Measurements from ENCODE around the gene NUDT13. TPM values are rescaled to one million over a fixed set of nuclear protein-coding genes. Genes with fewer than 3 reads are reported as not detected.

Gene NUDT13
- polyA plus RNA-seq, 2 of the 4 experiments (the other 2 are of a cell fraction), result 3.8 to 4.9 TPM

GRCh38 chr10:73131913-73132686 lies 21.8 kb downstream of the NUDT13 start:
- ChIA-PET POLR2A (no interaction called here), CTCF (no interaction called here)
- no peak for DNase-seq (ENCODE audit: low read depth in 1 of 2, low spot score in 1 of 2)
- Histone ChIP-seq H3K9me3 (no peaks in the 10 kb centered on the region), H3K4me1 (peaks cover 22% of the 10 kb centered on the region), H3K4me2 (no peak overlapping the region), H3K27ac (no peak overlapping the region), H3K4me3 (no peak overlapping the region)
- TF ChIP-seq TP53 (CRISPR knock-in tag; IDR thresholded peaks at IDR 0.05) (no peak), MAZ (IDR thresholded peaks at IDR 0.05; ENCODE audit: borderline replicate concordance, low read depth, low read length) (no peak), CTCF (IDR thresholded peaks at IDR 0.05) (no peak), PHF8 (IDR thresholded peaks at IDR 0.05; ENCODE audit: borderline replicate concordance, low read depth) (no peak), CEBPB (IDR thresholded peaks at IDR 0.05) (no peak)
- no peak for FAIRE-seq
- 95% methylated on average over 2 of the region's 2 CpGs for WGBS (ENCODE audit: missing lambda C conversion rate)
- ATAC-seq, result no peak

- no peak for DNase-seq (ENCODE audit: low read depth in 1 of 2, low spot score in 1 of 2)
- 95% methylated on average over 3 of the region's 3 CpGs for WGBS (ENCODE audit: missing lambda C conversion rate)
- Histone ChIP-seq H3K4me2 (no peak overlapping the region), H3K4me3 (no peak overlapping the region), H3K27ac (no peak overlapping the region), H3K4me1 (peaks cover 23% of the 10 kb centered on the region), H3K9me3 (no peaks in the 10 kb centered on the region)
- no peak for FAIRE-seq
- ChIA-PET CTCF (interaction anchor here (1.4 to 1.8 kb wide), 2 partner anchors 11 to 24 kb away, joined by 3 to 5 read pairs; no protein-coding TSS in a partner anchor), POLR2A (no interaction called here)
- TF ChIP-seq EP300 (IDR thresholded peaks at IDR 0.05), result no peak
- TF ChIP-seq, protein P1, sequence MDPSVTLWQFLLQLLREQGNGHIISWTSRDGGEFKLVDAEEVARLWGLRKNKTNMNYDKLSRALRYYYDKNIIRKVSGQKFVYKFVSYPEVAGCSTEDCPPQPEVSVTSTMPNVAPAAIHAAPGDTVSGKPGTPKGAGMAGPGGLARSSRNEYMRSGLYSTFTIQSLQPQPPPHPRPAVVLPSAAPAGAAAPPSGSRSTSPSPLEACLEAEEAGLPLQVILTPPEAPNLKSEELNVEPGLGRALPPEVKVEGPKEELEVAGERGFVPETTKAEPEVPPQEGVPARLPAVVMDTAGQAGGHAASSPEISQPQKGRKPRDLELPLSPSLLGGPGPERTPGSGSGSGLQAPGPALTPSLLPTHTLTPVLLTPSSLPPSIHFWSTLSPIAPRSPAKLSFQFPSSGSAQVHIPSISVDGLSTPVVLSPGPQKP (IDR thresholded peaks at IDR 0.05; ENCODE audit: low read depth, low read length), result no peak
- TF ChIP-seq CHD2 (IDR thresholded peaks at IDR 0.05; ENCODE audit: low read length, partially characterized antibody), result no peak
- TF ChIP-seq, protein P2, sequence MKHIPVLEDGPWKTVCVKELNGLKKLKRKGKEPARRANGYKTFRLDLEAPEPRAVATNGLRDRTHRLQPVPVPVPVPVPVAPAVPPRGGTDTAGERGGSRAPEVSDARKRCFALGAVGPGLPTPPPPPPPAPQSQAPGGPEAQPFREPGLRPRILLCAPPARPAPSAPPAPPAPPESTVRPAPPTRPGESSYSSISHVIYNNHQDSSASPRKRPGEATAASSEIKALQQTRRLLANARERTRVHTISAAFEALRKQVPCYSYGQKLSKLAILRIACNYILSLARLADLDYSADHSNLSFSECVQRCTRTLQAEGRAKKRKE (CRISPR knock-in tag; IDR thresholded peaks at IDR 0.05; ENCODE audit: low read depth), result no peak
- TF ChIP-seq NR3C1 (IDR thresholded peaks at IDR 0.05), result no peak
- no peak for TF ChIP-seq KDM1A (IDR thresholded peaks at IDR 0.05; ENCODE audit: low read depth)
- TF ChIP-seq NPAS2 (CRISPR knock-in tag; IDR thresholded peaks at IDR 0.05; ENCODE audit: borderline replicate concordance), result no peak
- ATAC-seq, result no peak
Measured at GRCh38 chr10:73134727-73135126, 24.5 kb downstream of the NUDT13 start.

- FAIRE-seq, result no peak
- Histone ChIP-seq H3K4me3 (no peak overlapping the region), H3K4me1 (peaks cover 18% of the 10 kb centered on the region), H3K27ac (no peak overlapping the region), H3K9me3 (no peaks in the 10 kb centered on the region), H3K4me2 (peak overlapping the region; percentile 2; the same call in 1 of the 3 replicates)
- ChIA-PET POLR2A (no interaction called here), CTCF (interaction anchor here (1.4 to 1.8 kb wide), 2 partner anchors 13 to 22 kb away, joined by 4 to 5 read pairs; no protein-coding TSS in a partner anchor)
- peak in 1 of 2 experiments; percentile 56 for DNase-seq (ENCODE audit: low read depth in 1 of 2, low spot score in 1 of 2)
- WGBS (ENCODE audit: missing lambda C conversion rate), result 46% methylated on average over 2 of the region's 2 CpGs
- peak in 1 of 2 experiments; percentile 56; a peak in 4 of 6 replicates for ATAC-seq
- no peak for TF ChIP-seq GATA3 (IDR thresholded peaks at IDR 0.05; ENCODE audit: borderline replicate concordance)
- TF ChIP-seq FOSL2 (IDR thresholded peaks at IDR 0.05), result no peak
- peak; percentile 32; the same call in 1 of the 2 replicates for TF ChIP-seq FOSL2 (CRISPR knock-in tag; IDR thresholded peaks at IDR 0.05)
Measured at GRCh38 chr10:73136627-73137026, 26.4 kb downstream of the NUDT13 start.
